ENCODE data around the gene FDXACB1.

FDXACB1 gene

DNA sequence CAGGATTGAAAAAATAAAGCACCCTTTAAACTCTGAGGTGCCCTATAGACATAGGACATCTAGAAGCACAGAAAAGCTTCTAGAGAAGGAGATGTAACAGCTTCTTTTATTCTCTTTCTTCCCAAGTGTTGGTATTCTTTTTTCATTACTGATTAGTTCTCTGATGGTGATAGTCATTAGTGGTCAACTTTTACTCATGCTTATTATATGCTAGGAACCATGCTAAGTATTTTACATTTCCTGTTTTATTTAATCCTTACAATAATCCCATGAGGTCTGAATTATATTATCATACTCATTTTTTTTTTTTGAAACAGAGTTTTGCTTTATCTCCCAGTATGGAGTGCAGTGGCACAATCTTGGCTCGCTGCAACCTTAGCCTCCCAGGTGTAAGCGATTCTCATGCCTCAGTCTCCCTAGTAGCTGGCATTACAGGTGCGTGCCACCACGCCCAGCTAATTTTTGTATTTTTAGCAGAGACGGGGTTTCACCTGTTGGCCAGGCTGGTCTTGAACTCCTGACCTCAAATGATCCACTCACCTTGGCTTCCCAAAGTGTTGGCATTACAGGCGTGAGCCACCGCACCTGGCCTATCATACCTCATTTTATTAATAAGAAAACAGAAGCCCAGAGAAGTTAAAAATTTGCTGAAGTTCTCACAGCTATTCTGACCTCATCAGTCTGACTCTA lies 42.7 kb upstream of the FDXACB1 start:
- TF ChIP-seq, protein P1, sequence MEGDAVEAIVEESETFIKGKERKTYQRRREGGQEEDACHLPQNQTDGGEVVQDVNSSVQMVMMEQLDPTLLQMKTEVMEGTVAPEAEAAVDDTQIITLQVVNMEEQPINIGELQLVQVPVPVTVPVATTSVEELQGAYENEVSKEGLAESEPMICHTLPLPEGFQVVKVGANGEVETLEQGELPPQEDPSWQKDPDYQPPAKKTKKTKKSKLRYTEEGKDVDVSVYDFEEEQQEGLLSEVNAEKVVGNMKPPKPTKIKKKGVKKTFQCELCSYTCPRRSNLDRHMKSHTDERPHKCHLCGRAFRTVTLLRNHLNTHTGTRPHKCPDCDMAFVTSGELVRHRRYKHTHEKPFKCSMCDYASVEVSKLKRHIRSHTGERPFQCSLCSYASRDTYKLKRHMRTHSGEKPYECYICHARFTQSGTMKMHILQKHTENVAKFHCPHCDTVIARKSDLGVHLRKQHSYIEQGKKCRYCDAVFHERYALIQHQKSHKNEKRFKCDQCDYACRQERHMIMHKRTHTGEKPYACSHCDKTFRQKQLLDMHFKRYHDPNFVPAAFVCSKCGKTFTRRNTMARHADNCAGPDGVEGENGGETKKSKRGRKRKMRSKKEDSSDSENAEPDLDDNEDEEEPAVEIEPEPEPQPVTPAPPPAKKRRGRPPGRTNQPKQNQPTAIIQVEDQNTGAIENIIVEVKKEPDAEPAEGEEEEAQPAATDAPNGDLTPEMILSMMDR (IDR thresholded peaks at IDR 0.05), result no peak
- no peak for DNase-seq (ENCODE audit: low spot score)

DNA sequence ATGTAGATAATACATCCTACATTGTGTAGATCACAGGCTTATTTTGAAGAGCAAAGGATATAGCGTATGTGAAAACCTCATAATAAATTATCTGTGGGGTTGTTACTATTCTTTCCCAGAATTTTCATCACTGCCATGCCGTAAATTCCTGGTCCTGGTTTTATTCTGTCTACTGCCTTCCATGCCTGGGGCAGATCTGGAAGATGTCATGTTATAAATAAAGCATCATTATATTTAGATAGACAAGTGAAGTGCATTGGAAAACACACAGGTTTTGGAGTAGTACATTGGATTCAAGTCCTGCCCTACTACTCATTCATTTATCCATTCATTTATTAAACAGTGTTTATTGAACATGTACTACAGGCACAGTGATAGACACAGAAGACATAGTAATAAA lies 41.9 kb upstream of the FDXACB1 start:
- TF ChIP-seq, protein P1 (IDR thresholded peaks at IDR 0.05), result no peak
- Histone ChIP-seq H3K4me3 (no peak overlapping the region), H3K27ac (peak overlapping the region in 1 of 2 donors; percentile 37)
- DNase-seq (ENCODE audit: low spot score), result no peak

More for the DNA sequence above, 42.7 kb upstream of the FDXACB1 start:
- no peak overlapping the region for H3K4me3 ChIP-seq
- peak overlapping the region in 1 of 2 donors; percentile 28 for H3K27ac ChIP-seq

DNA sequence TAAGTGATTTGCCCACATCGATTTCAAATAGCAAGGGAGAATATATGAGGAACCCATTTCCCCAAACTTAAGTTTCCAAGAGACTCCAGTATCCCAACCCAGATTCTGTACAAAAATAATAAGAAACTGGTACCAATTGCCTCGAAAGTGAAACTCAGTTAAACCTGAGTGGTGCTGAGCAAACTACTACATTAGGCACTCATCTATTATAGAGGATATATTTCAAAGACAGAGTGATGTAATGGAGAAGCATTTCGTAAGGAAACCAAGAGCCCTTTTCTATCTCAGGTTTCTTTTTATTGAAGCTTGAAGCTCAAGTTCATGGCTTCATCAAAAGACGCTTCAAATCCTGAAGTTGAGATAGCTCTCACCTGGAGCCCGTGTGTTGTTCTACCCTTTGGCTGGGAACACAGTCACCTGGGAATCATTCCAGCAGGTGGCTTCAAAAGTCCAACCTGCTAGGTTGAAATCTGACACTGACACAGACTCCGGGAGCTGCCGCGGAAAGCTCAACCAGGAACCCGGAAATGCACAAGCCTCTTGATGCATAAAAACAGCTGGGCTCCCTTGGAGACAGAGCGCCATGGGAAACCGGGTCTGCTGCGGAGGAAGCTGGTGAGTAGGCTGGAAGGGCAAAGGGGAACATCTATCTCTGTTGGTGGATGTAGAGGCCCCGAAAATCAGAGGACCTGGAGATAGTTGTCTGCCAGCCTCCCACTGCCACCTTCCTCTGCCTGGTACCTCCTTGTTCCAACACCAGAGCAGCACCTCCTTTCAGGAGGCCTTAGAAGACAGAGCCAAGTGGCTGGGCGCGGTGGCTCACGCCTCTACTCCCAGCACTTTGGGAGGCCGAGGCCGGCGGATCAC lies 39.7 kb upstream of the FDXACB1 start, which contains the start of gene C11orf52:
TSS of gene C11orf52 (plus strand) at position 524 of the 867 bp plus-strand sequence. CDS start at position 584, 60 bp downstream.
- no peak within 1 kb of the TSS for H3K4me3 ChIP-seq

DNA sequence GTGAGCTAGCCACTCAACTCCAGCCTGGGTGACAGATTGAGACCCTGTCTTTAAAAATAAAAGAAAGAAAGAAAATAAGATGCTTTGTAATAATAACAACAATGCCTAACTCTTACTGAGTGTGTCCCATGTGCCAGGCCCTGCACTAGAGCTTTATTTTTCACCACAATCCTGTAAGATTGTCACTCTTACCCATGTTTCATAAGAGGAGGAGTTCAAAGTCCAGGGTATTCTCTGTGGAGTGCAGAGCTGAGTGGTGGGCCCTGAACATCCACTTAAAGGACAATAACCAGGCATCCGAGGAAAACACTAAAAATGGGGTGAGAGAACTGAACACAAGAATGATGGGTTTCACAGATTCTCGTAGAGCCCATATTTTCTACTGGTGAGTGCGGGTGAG lies 38.8 kb upstream of the FDXACB1 start:
- Histone ChIP-seq H3K27ac (no peak overlapping the region), H3K4me3 (no peak overlapping the region)
- no peak for DNase-seq (ENCODE audit: low spot score)
- TF ChIP-seq, protein P1 (IDR thresholded peaks at IDR 0.05), result no peak

More for the DNA sequence above, 39.7 kb upstream of the FDXACB1 start, which contains the start of gene C11orf52:
- TF ChIP-seq, protein P1 (IDR thresholded peaks at IDR 0.05), result no peak
- DNase-seq (ENCODE audit: low spot score), result no peak
- peak within 1 kb of the TSS in 1 of 2 donors; percentile 44 for H3K27ac ChIP-seq

DNA sequence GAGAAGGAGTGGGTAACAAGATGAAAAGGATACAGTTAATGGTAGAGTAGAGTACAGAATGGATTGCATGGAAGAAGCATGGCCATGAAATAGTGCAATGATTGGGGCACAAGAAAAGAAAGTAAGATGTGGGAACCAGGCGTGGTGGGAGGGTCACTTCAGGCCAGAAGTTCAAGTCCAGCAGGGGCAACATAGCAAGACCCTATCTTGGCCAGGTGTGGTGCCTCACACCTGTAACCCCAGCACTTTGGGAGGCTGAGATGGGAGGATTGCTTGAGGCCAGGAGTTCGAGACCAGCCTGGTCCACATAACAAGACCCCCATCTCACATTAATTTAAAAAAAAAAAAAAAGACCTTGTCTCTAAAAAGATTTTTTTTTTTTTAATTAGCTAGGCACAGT lies 38.3 kb upstream of the FDXACB1 start:
- no peak overlapping the region for H3K4me3 ChIP-seq
- DNase-seq (ENCODE audit: low spot score), result no peak
- no peak overlapping the region for H3K27ac ChIP-seq
- TF ChIP-seq, protein P1 (IDR thresholded peaks at IDR 0.05), result no peak

DNA sequence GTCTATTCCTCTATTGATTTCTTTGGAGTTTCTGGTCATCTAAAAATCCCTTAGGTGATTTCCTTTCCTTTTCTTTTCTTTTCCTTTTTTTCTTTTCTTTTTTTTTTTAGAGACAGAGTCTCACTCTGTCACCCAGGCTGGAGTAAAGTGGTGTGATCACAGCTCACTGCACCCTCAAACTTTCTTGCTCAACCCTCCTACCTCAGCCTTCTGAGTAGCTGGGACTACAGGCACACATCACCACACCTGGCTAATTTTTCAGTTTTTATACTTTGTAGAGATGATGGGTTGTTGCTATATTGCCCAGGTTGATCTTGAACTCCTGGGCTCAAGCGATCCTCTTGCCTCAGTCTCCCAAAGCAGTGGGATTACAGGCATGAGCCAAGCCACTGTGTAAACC lies 37.8 kb upstream of the FDXACB1 start:
- DNase-seq (ENCODE audit: low spot score), result no peak
- Histone ChIP-seq H3K27ac (no peak overlapping the region), H3K4me3 (no peak overlapping the region)
- TF ChIP-seq, protein P1 (IDR thresholded peaks at IDR 0.05), result no peak
